ENCODE measurements around the gene EDIL3. TPM values are rescaled to one million over a fixed set of nuclear protein-coding genes. Genes with fewer than 3 reads are reported as not detected.

The EDIL3 gene
- total RNA-seq, 4 donors from 2014 or later = 15.1 to 60.0 (median 28.4) TPM

- Histone ChIP-seq H3K9me3 (no peaks in the 10 kb centered on the region), H3K36me3 (no peaks in the 10 kb centered on the region), H3K27me3 (no peaks in the 10 kb centered on the region), H3K4me3 (no peak overlapping the region), H3K4me1 (no peaks in the 10 kb centered on the region), H3K27ac (no peak overlapping the region)
- intact Hi-C loops (cut with DNase I; ENCODE audit: low total_unique reads) = no loop called here
- no peak for DNase-seq
- TF ChIP-seq CTCF (IDR thresholded peaks at IDR 0.05) = no peak
- TF ChIP-seq POLR2A (IDR thresholded peaks at IDR 0.05) = no peak
These were observed 390.9 kb downstream of the EDIL3 start for GRCh38 chr5:83993803-83994202.

- no peaks in the 10 kb centered on the region for H3K36me3 ChIP-seq
- TF ChIP-seq POLR2A (IDR thresholded peaks at IDR 0.05) (no peak), CTCF (IDR thresholded peaks at IDR 0.05) (no peak)
- no peak overlapping the region for H3K4me3 ChIP-seq
- H3K9me3 ChIP-seq = no peaks in the 10 kb centered on the region
- intact Hi-C loops (cut with DNase I; ENCODE audit: low total_unique reads) = no loop called here
- H3K27me3 ChIP-seq = no peaks in the 10 kb centered on the region
- no peak overlapping the region for H3K27ac ChIP-seq
- DNase-seq = no peak
- H3K4me1 ChIP-seq = no peaks in the 10 kb centered on the region
These were observed 393.0 kb downstream of the EDIL3 start for GRCh38 chr5:83991566-83992224.

GRCh38 chr5:83988293-83988685 is 396.4 kb downstream of the EDIL3 start:
- Histone ChIP-seq H3K36me3 (no peaks in the 10 kb centered on the region), H3K4me1 (no peaks in the 10 kb centered on the region), H3K27ac (no peak overlapping the region), H3K9me3 (no peaks in the 10 kb centered on the region), H3K4me3 (no peak overlapping the region), H3K27me3 (no peaks in the 10 kb centered on the region)
- intact Hi-C loops (cut with DNase I; ENCODE audit: low total_unique reads) = no loop called here
- TF ChIP-seq POLR2A (IDR thresholded peaks at IDR 0.05) = no peak
- TF ChIP-seq CTCF (IDR thresholded peaks at IDR 0.05) = no peak
- no peak for DNase-seq

- H3K9me3 ChIP-seq = no peaks in the 10 kb centered on the region
These were observed 397.0 kb downstream of the EDIL3 start for GRCh38 chr5:83987513-83988292.

More at GRCh38 chr5:83987513-83988292, 397.0 kb downstream of the EDIL3 start:
- intact Hi-C loops (cut with DNase I; ENCODE audit: low total_unique reads) = no loop called here
- H3K4me1 ChIP-seq = no peaks in the 10 kb centered on the region
- H3K27ac ChIP-seq = no peak overlapping the region
- H3K27me3 ChIP-seq = no peaks in the 10 kb centered on the region
- DNase-seq = no peak
- no peaks in the 10 kb centered on the region for H3K36me3 ChIP-seq
- no peak for TF ChIP-seq CTCF (IDR thresholded peaks at IDR 0.05)
- TF ChIP-seq POLR2A (IDR thresholded peaks at IDR 0.05) = no peak
- no peak overlapping the region for H3K4me3 ChIP-seq
